Fibroblast of lung (primary cell): ENCODE data around the gene CDH15. TPM values are rescaled to one million over a fixed set of nuclear protein-coding genes. Genes with fewer than 3 reads are reported as not detected.
A peak's percentile ranks its signal among the peaks of the same experiment; 100 is the strongest.

Experiments
- DNase-seq, 2 donors: peaks; one replicate each; pipeline versions ENCODE4 v3.0.0 to v3.0.0-alpha.2; 2010; ENCODE audit warnings: low read depth in 2 of 2
- H2AFZ ChIP-seq: 2 replicates; pipeline ENCODE4 v1.5.1; 2012; ENCODE audit warnings: low read length, control low read depth, inconsistent platforms
- H3K27ac ChIP-seq: 2 replicates; pipeline ENCODE4 v1.5.1; 2011; ENCODE audit warnings: low read length, control low read depth; ENCODE audit not compliant: insufficient read depth
- H3K27me3 ChIP-seq: 2 replicates; pipeline ENCODE4 v1.5.1; 2011; ENCODE audit warnings: mild to moderate bottlenecking, low read length; ENCODE audit not compliant: control insufficient read depth, insufficient read depth
- H3K36me3 ChIP-seq: 2 replicates; pipeline ENCODE4 v1.5.1; 2011; ENCODE audit warnings: low read length; ENCODE audit not compliant: control insufficient read depth, insufficient read depth
- H3K4me1 ChIP-seq: 2 replicates; pipeline ENCODE4 v1.5.1; 2011; ENCODE audit warnings: low read length; ENCODE audit not compliant: control insufficient read depth, insufficient read depth; ENCODE audit errors: extremely low read depth
- H3K4me2 ChIP-seq: 2 replicates; pipeline ENCODE4 v1.5.1; 2011; ENCODE audit warnings: low read length, control low read depth; ENCODE audit not compliant: insufficient read depth; ENCODE audit errors: extremely low read depth
- H3K4me3 ChIP-seq, 4 experiments: fragments of 200-600 bp in 1 of 4; sonication (generic) in 1 of 4; replicated peaks in 1 of 4; 2 replicates each; pipeline ENCODE4 v1.5.1; 2011 to 2016; ENCODE audit warnings: low read length in 4 of 4, low read depth in 3 of 4, mild to moderate bottlenecking in 3 of 4, control low read depth in 2 of 4, inconsistent platforms in 1 of 4, mixed read lengths in 1 of 4; ENCODE audit not compliant: insufficient read depth in 1 of 4; ENCODE audit errors: control extremely low read depth in 1 of 4
- H3K79me2 ChIP-seq: 2 replicates; pipeline ENCODE4 v1.5.1; 2012; ENCODE audit warnings: mild to moderate bottlenecking, low read length, inconsistent platforms; ENCODE audit not compliant: control insufficient read depth, insufficient read depth
- H3K9ac ChIP-seq: 2 replicates; pipeline ENCODE4 v1.5.1; 2011; ENCODE audit warnings: mild to moderate bottlenecking, low read length, control low read depth; ENCODE audit not compliant: insufficient read depth
- H3K9me3 ChIP-seq: 2 replicates; pipeline ENCODE4 v1.5.1; 2012; ENCODE audit warnings: low read depth, low read length; ENCODE audit not compliant: control insufficient read depth, insufficient read depth
- H4K20me1 ChIP-seq: 2 replicates; pipeline ENCODE4 v1.5.1; 2011; ENCODE audit warnings: low read length; ENCODE audit not compliant: control insufficient read depth, insufficient read depth; ENCODE audit errors: extremely low read depth
- EZH2 ChIP-seq: IDR thresholded peaks from 2 replicates; pipeline ENCODE4 v1.5.1; 2012; ENCODE audit warnings: low read length, control low read depth, mild to moderate bottlenecking; ENCODE audit errors: missing control alignments
- polyA plus RNA-seq, 2 donors: library from polyadenylated mRNA; depleted of rRNA in 1 of 2; stranded (reverse) in 1 of 2; unstranded in 1 of 2; fragments of >200 nt; gene quantifications; 2 replicates each; pipeline ENCODE4 v1.2.1, GENCODE V29; 2011 to 2012; ENCODE audit warnings: missing spikeins in 1 of 2
- total RNA-seq: library from RNA; depleted of rRNA; stranded (reverse); fragments of >200 nt; gene quantifications from 2 replicates; pipeline ENCODE4 v1.2.1, GENCODE V29; 2014
- TF ChIP-seq, protein P1 (sequence below), 2 donors: IDR thresholded peaks in 1 of 2; conservative IDR thresholded peaks in 1 of 2; 1 replicate in 1 of 2; 2 replicates in 1 of 2; pipeline ENCODE4 v1.5.1; 2011 to 2012; ENCODE audit warnings: low read length in 2 of 2, control low read depth in 1 of 2, inconsistent platforms in 1 of 2, low read depth in 1 of 2, mild to moderate bottlenecking in 1 of 2

Gene CDH15
- total and polyA plus RNA-seq, 2 donors (not counting 1 experiment from before 2014, with no cell fraction given): 0.10 to 0.99 TPM

DNA sequence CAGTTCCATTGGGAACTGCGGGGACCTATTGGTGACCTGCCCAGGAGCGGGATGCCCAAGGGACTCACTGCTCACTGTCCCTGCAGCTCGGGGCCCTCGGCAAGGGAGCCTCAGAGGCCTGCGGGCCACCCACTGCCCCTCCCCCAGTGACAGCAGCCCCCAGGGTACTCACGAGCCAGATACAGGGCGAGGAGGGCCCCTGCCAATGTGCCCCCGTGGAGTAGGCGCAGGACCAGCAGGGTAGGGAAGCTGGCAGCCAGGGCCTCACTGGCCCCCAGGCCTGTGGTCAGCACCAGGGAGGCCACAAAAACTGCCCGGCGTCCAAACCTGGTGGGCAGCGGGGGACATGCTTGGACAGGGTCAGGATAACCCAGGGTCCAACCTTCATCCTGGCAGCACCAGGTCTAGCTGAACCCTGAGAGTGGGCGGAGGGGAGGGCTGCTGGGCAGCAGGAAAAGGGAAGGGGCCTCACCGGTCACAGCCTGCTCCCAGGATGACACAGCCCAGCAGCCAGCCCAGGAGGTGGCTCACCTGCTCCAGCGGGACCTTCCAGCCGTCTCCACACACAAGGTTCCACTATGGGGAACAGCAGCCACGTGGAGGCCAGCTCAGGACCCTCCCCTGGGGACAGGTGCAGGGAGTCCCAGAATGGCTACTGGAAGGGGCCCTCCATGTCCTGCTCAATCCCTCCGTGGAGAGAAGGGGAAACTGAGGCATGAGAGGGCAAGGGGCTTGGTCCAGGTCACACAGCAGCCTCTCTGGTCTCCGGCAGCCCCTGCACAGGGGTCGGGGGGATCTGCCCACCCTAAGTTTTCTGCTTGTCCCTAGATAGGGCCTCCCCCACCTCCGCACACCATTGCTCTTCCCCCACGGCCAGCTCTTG lies 27.9 kb downstream of the CDH15 start:
- Histone ChIP-seq H3K9me3 (no peaks in the 10 kb centered on the region), H3K27ac (no peak overlapping the region), H3K36me3 (no peaks in the 10 kb centered on the region), H3K4me3 (no peak overlapping the region), H3K27me3 (peaks cover 32% of the 10 kb centered on the region), H2AFZ (no peak overlapping the region), H3K79me2 (no peaks in the 10 kb centered on the region), H4K20me1 (no peaks in the 10 kb centered on the region), H3K4me2 (no peak overlapping the region), H3K9ac (no peak overlapping the region), H3K4me1 (no peaks in the 10 kb centered on the region)
- DNase-seq: no peak
- TF ChIP-seq, protein P1, sequence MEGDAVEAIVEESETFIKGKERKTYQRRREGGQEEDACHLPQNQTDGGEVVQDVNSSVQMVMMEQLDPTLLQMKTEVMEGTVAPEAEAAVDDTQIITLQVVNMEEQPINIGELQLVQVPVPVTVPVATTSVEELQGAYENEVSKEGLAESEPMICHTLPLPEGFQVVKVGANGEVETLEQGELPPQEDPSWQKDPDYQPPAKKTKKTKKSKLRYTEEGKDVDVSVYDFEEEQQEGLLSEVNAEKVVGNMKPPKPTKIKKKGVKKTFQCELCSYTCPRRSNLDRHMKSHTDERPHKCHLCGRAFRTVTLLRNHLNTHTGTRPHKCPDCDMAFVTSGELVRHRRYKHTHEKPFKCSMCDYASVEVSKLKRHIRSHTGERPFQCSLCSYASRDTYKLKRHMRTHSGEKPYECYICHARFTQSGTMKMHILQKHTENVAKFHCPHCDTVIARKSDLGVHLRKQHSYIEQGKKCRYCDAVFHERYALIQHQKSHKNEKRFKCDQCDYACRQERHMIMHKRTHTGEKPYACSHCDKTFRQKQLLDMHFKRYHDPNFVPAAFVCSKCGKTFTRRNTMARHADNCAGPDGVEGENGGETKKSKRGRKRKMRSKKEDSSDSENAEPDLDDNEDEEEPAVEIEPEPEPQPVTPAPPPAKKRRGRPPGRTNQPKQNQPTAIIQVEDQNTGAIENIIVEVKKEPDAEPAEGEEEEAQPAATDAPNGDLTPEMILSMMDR (conservative IDR thresholded peaks at IDR 0.05 in 1 of 2, IDR thresholded peaks at IDR 0.05 in 1 of 2; ENCODE audit: low read depth in 1 of 2, low read length in 2 of 2): no peak
- no peak for TF ChIP-seq EZH2

DNA sequence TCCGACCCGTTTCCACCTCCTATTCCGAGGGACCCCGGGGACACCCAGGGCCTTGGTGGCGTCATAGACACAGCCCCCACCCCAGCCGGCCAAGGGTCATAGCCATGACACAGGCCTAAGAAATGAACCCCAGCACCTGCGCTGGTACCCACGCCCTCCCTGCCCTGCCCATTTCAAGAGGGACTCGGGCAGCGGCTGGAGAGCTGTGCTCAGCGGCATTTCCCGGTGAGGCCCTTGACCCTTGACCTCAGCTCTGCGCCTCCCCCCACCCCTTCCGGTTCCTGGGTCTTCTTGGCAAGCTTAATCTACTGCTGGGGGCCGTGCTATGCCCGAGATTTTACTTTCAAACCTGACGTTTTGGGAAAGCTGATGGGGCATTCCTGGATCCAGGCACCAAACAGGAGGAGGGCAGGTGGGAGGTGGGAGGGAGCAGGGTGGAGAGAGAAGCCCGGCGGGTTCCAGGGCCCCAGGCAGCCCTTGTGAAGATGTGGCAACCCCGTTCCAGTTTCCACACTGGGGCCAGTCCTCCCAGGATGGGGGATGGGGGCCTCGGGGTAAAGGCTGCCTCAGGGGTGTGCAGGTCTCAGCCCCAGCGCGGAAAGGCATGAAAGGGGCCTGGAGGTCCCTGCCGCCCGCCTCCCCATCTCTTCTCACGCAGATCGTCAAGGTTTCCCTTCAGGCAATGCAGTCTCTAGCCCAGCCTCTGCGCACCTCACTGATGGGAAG lies 28.7 kb downstream of the CDH15 start, which contains the start of gene SLC22A31:
SLC22A31 (minus strand) TSS at position 414 of the 726 bp plus-strand sequence; CDS start at position 378, 36 bp downstream.
- H3K4me2 ChIP-seq: peak within 1 kb of the TSS; percentile 51
- H3K27me3 ChIP-seq: peaks cover 32% of the 10 kb centered on the region
- no peaks in the 10 kb centered on the region for H3K4me1 ChIP-seq
- peak; percentile 88 for TF ChIP-seq EZH2
- TF ChIP-seq, protein P1 (conservative IDR thresholded peaks at IDR 0.05 in 1 of 2, IDR thresholded peaks at IDR 0.05 in 1 of 2; ENCODE audit: low read depth in 1 of 2, low read length in 2 of 2): no peak
- no peaks in the 10 kb centered on the region for H3K79me2 ChIP-seq
- H3K27ac ChIP-seq: no peak within 1 kb of the TSS
- H3K36me3 ChIP-seq: no peaks in the 10 kb centered on the region
- H3K9me3 ChIP-seq: no peaks in the 10 kb centered on the region
- H3K4me3 ChIP-seq: peak within 1 kb of the TSS in 1 of 4 experiments; percentile 28
- no peak within 1 kb of the TSS for H2AFZ ChIP-seq
- DNase-seq: no peak
- no peaks in the 10 kb centered on the region for H4K20me1 ChIP-seq
- H3K9ac ChIP-seq: no peak within 1 kb of the TSS

GRCh38 chr16:89200850-89201411 lies 29.4 kb downstream of the CDH15 start:
- no peak for TF ChIP-seq EZH2
- TF ChIP-seq, protein P1 (conservative IDR thresholded peaks at IDR 0.05 in 1 of 2, IDR thresholded peaks at IDR 0.05 in 1 of 2; ENCODE audit: low read depth in 1 of 2, low read length in 2 of 2): no peak
- no peaks in the 10 kb centered on the region for H3K79me2 ChIP-seq
- H2AFZ ChIP-seq: no peak overlapping the region
- no peaks in the 10 kb centered on the region for H4K20me1 ChIP-seq
- H3K27ac ChIP-seq: no peak overlapping the region
- DNase-seq: no peak
- peak overlapping the region; percentile 51 for H3K4me2 ChIP-seq
- no peak overlapping the region for H3K9ac ChIP-seq
- no peaks in the 10 kb centered on the region for H3K36me3 ChIP-seq
- no peaks in the 10 kb centered on the region for H3K9me3 ChIP-seq
- H3K27me3 ChIP-seq: peaks cover 32% of the 10 kb centered on the region
- no peaks in the 10 kb centered on the region for H3K4me1 ChIP-seq
- no peak overlapping the region for H3K4me3 ChIP-seq
